Activated CD4-positive, alpha-beta memory T cell treated with anti-CD3 and anti-CD28 coated beads for 36 hours (primary cell): ENCODE results near the gene KRT75. TPM values are rescaled to one million over a fixed set of nuclear protein-coding genes. Genes with fewer than 3 reads are reported as not detected.
"Not testable (repeated sequence)": the region's sequence is repeated elsewhere in the genome, so short reads cannot be mapped to it uniquely, and the experiment has no call there.

ENCODE experiments used
- CTCF ChIA-PET: fragments of 350-600 bp; sonication (Branson Sonifier 250); formaldehyde crosslinking; loops from one replicate; lab custom pipeline; 2021; ENCODE audit warnings: antibody characterized with exemption, inconsistent platforms; lab: Charles Lee
- POLR2A ChIA-PET: fragments of 350-600 bp; sonication (Branson Sonifier 250); formaldehyde crosslinking; loops from one replicate; lab custom pipeline; 2021; ENCODE audit warnings: antibody characterized with exemption; lab: Charles Lee
- DNase-seq: peaks from one replicate; pipeline ENCODE4 v3.0.0-alpha.2; 2020
- H3K27ac Mint-ChIP-seq: one replicate; pipeline ENCODE4 v1.8.0; 2021; ENCODE audit warnings: mixed read lengths
- H3K27me3 Mint-ChIP-seq: one replicate; pipeline ENCODE4 v1.8.0; 2021; ENCODE audit warnings: mixed read lengths
- H3K36me3 Mint-ChIP-seq: one replicate; pipeline ENCODE4 v1.8.0; 2021; ENCODE audit warnings: mixed read lengths
- H3K4me1 Mint-ChIP-seq: one replicate; pipeline ENCODE4 v1.8.0; 2021; ENCODE audit warnings: low read depth, mixed read lengths
- H3K4me3 Mint-ChIP-seq: one replicate; pipeline ENCODE4 v1.8.0; 2021; ENCODE audit warnings: mild to moderate bottlenecking, mixed read lengths
- H3K9me3 Mint-ChIP-seq: one replicate; pipeline ENCODE4 v1.8.0; 2021; ENCODE audit warnings: mixed read lengths
- intact Hi-C: fragments of 100-400 bp; cut with micrococcal nuclease; formaldehyde crosslinking; loops from one replicate; pipeline ENCODE4 v1.15.1; 2023
- total RNA-seq, 2 experiments: library from RNA; stranded (reverse); gene quantifications; one replicate each; pipeline ENCODE4 v1.2.3, GENCODE V29; 2021

KRT75 gene
- total RNA-seq, 2 experiments from 2014 or later = not detected

- H3K27me3 Mint-ChIP-seq, H3K4me3 Mint-ChIP-seq, POLR2A ChIA-PET, DNase-seq, H3K9me3 Mint-ChIP-seq, H3K27ac Mint-ChIP-seq, intact Hi-C loops, H3K4me1 Mint-ChIP-seq, CTCF ChIA-PET, H3K36me3 Mint-ChIP-seq: not testable (repeated sequence)
These were observed 23.5 kb downstream of the KRT75 start for GRCh38 chr12:52410589-52411248.

GRCh38 chr12:52407918-52408317 lies 26.3 kb downstream of the KRT75 start:
- no peak overlapping the region for H3K4me3 Mint-ChIP-seq
- intact Hi-C loops = no loop called here
- CTCF ChIA-PET = no interaction called here
- H3K4me1 Mint-ChIP-seq = no peaks in the 10 kb centered on the region
- no peak for DNase-seq
- no peaks in the 10 kb centered on the region for H3K9me3 Mint-ChIP-seq
- POLR2A ChIA-PET = no interaction called here
- H3K27ac Mint-ChIP-seq = no peak overlapping the region
- H3K36me3 Mint-ChIP-seq = no peaks in the 10 kb centered on the region
- peaks cover 4% of the 10 kb centered on the region for H3K27me3 Mint-ChIP-seq

GRCh38 chr12:52405922-52406385 lies 28.2 kb downstream of the KRT75 start, which contains the start of gene KRT82:
TSS of gene KRT82 (minus strand) at chr12:52406335. CDS start at chr12:52406277, 58 bp downstream.
- no peaks in the 10 kb centered on the region for H3K9me3 Mint-ChIP-seq
- ChIA-PET CTCF (no interaction called here), POLR2A (no interaction called here)
- DNase-seq = no peak
- no peak within 1 kb of the TSS for H3K4me3 Mint-ChIP-seq
- H3K27me3 Mint-ChIP-seq = peaks cover 4% of the 10 kb centered on the region
- no peaks in the 10 kb centered on the region for H3K36me3 Mint-ChIP-seq
- no peaks in the 10 kb centered on the region for H3K4me1 Mint-ChIP-seq
- no peak within 1 kb of the TSS for H3K27ac Mint-ChIP-seq
- intact Hi-C loops = no loop called here

- Mint-ChIP-seq H3K27me3 (peaks cover 4% of the 10 kb centered on the region), H3K4me3 (no peak overlapping the region), H3K27ac (no peak overlapping the region), H3K36me3 (no peaks in the 10 kb centered on the region), H3K4me1 (no peaks in the 10 kb centered on the region), H3K9me3 (no peaks in the 10 kb centered on the region)
- ChIA-PET CTCF (no interaction called here), POLR2A (no interaction called here)
- DNase-seq = no peak
- intact Hi-C loops = no loop called here
These were observed 29.2 kb downstream of the KRT75 start for GRCh38 chr12:52404951-52405350.

GRCh38 chr12:52403561-52403960 lies 30.6 kb downstream of the KRT75 start:
- H3K4me1 Mint-ChIP-seq = peaks cover 2% of the 10 kb centered on the region
- no peak overlapping the region for H3K27ac Mint-ChIP-seq
- POLR2A ChIA-PET = no interaction called here
- CTCF ChIA-PET = no interaction called here
- no peak for DNase-seq
- no peak overlapping the region for H3K4me3 Mint-ChIP-seq
- peaks cover 3% of the 10 kb centered on the region for H3K27me3 Mint-ChIP-seq
- no peaks in the 10 kb centered on the region for H3K36me3 Mint-ChIP-seq
- intact Hi-C loops = no loop called here
- H3K9me3 Mint-ChIP-seq = no peaks in the 10 kb centered on the region

- no peaks in the 10 kb centered on the region for H3K36me3 Mint-ChIP-seq
- intact Hi-C loops = no loop called here
- no peak overlapping the region for H3K4me3 Mint-ChIP-seq
- no peak for DNase-seq
- ChIA-PET CTCF (no interaction called here), POLR2A (no interaction called here)
- H3K4me1 Mint-ChIP-seq = peaks cover 2% of the 10 kb centered on the region
- no peaks in the 10 kb centered on the region for H3K9me3 Mint-ChIP-seq
- no peaks in the 10 kb centered on the region for H3K27me3 Mint-ChIP-seq
- no peak overlapping the region for H3K27ac Mint-ChIP-seq
These were observed 31.2 kb downstream of the KRT75 start for GRCh38 chr12:52402873-52403540.

GRCh38 chr12:52402377-52402776 lies 31.8 kb downstream of the KRT75 start:
- no peaks in the 10 kb centered on the region for H3K27me3 Mint-ChIP-seq
- no peaks in the 10 kb centered on the region for H3K36me3 Mint-ChIP-seq
- H3K4me1 Mint-ChIP-seq = peaks cover 2% of the 10 kb centered on the region
- H3K4me3 Mint-ChIP-seq = no peak overlapping the region
- no peak overlapping the region for H3K27ac Mint-ChIP-seq
- H3K9me3 Mint-ChIP-seq = no peaks in the 10 kb centered on the region
- no peak for DNase-seq
- ChIA-PET CTCF (interaction anchor here (0.7 kb wide), 1 partner anchor 477 kb away, joined by 3 read pairs; no protein-coding TSS in a partner anchor), POLR2A (interaction anchor here (1.1 kb wide), 1 partner anchor 10 kb away, joined by 5 read pairs; no protein-coding TSS in a partner anchor)
- intact Hi-C loops = no loop called here

- intact Hi-C loops = no loop called here
- peaks cover 2% of the 10 kb centered on the region for H3K4me1 Mint-ChIP-seq
These were observed 32.2 kb downstream of the KRT75 start for GRCh38 chr12:52401926-52402325.

GRCh38 chr12:52401526-52401925 lies 32.6 kb downstream of the KRT75 start:
- no peak overlapping the region for H3K4me3 Mint-ChIP-seq
- CTCF ChIA-PET = interaction anchor here (1.0 kb wide), 1 partner anchor 21 kb away, joined by 3 read pairs; no protein-coding TSS in a partner anchor
- H3K27me3 Mint-ChIP-seq = no peaks in the 10 kb centered on the region
- DNase-seq = no peak
- intact Hi-C loops = no loop called here
- peaks cover 2% of the 10 kb centered on the region for H3K4me1 Mint-ChIP-seq
- no peaks in the 10 kb centered on the region for H3K36me3 Mint-ChIP-seq
- H3K9me3 Mint-ChIP-seq = no peaks in the 10 kb centered on the region
- POLR2A ChIA-PET = interaction anchor here (1.1 kb wide), 1 partner anchor 9 kb away, joined by 5 read pairs; no protein-coding TSS in a partner anchor
- H3K27ac Mint-ChIP-seq = no peak overlapping the region

More at GRCh38 chr12:52401926-52402325, 32.2 kb downstream of the KRT75 start:
- no peaks in the 10 kb centered on the region for H3K9me3 Mint-ChIP-seq
- H3K27ac Mint-ChIP-seq = no peak overlapping the region
- ChIA-PET CTCF (interaction anchor here (0.7 to 1.0 kb wide), 2 partner anchors 21 to 478 kb away, joined by 3 read pairs; no protein-coding TSS in a partner anchor), POLR2A (interaction anchor here (1.1 kb wide), 1 partner anchor 10 kb away, joined by 5 read pairs; no protein-coding TSS in a partner anchor)
- no peaks in the 10 kb centered on the region for H3K36me3 Mint-ChIP-seq
- no peaks in the 10 kb centered on the region for H3K27me3 Mint-ChIP-seq
- no peak overlapping the region for H3K4me3 Mint-ChIP-seq
- no peak for DNase-seq

- Mint-ChIP-seq H3K4me1 (peaks cover 2% of the 10 kb centered on the region), H3K36me3 (no peaks in the 10 kb centered on the region), H3K27ac (no peak overlapping the region), H3K27me3 (no peaks in the 10 kb centered on the region), H3K9me3 (no peaks in the 10 kb centered on the region), H3K4me3 (no peak overlapping the region)
- no peak for DNase-seq
- ChIA-PET POLR2A (no interaction called here), CTCF (interaction anchor here (1.0 kb wide), 1 partner anchor 20 kb away, joined by 3 read pairs; no protein-coding TSS in a partner anchor)
- intact Hi-C loops = no loop called here
These were observed 33.3 kb downstream of the KRT75 start for GRCh38 chr12:52400906-52401305.

- Mint-ChIP-seq H3K4me3 (no peak overlapping the region), H3K9me3 (no peaks in the 10 kb centered on the region), H3K36me3 (no peaks in the 10 kb centered on the region), H3K27ac (no peak overlapping the region), H3K27me3 (peaks cover 4% of the 10 kb centered on the region), H3K4me1 (peaks cover 2% of the 10 kb centered on the region)
- POLR2A ChIA-PET = no interaction called here
- intact Hi-C loops = no loop called here
- CTCF ChIA-PET = interaction anchor here (0.5 to 2.6 kb wide), 2 partner anchors 480 to 525 kb away, joined by 6 read pairs; no protein-coding TSS in a partner anchor
- DNase-seq = no peak
These were observed 34.4 kb downstream of the KRT75 start for GRCh38 chr12:52399756-52400155.

- Mint-ChIP-seq H3K27me3 (peaks cover 4% of the 10 kb centered on the region), H3K27ac (no peak overlapping the region), H3K4me1 (peaks cover 2% of the 10 kb centered on the region), H3K9me3 (no peaks in the 10 kb centered on the region), H3K36me3 (no peaks in the 10 kb centered on the region), H3K4me3 (no peak overlapping the region)
- intact Hi-C loops = no loop called here
- ChIA-PET POLR2A (no interaction called here), CTCF (interaction anchor here (1.2 to 2.6 kb wide), 2 partner anchors 119 to 481 kb away, joined by 3 to 6 read pairs; no protein-coding TSS in a partner anchor)
- no peak for DNase-seq
These were observed 36.0 kb downstream of the KRT75 start for GRCh38 chr12:52398176-52398575.
